ENCODE data around the gene SH3RF3.

SH3RF3 gene

DNA sequence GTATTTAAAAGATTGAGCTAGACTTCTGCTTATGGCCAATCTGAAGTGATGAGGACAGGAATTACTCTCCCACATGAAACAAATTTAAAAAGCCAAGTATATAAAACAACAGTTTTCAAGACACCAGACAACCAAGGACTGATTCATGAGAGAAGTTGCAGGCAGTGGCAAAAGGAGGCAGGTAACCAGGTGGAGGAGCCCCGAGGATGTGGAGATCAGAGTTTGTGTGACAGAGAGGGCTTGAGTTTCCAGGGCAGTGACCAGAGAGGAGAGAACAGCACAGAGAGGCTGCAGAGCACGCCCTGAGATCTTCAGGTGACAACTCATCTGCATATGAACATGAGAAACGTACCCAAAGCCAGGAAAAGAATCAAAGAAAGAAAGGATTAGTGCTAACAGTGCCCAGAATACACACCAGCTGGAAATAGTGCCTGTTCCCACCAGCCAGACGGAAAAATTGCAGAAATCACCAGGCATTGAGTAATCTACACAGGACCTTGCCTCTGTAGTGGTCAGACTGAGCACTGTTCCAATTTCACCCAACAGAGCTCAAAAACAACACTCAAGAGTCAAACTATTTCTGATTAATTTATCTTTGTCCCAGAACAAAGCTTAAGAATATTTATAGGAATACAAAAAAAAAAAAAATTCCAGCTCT, 311.6 kb downstream of the SH3RF3 start:
- no peak overlapping the region for H3K27ac ChIP-seq
- H2AFZ ChIP-seq (ENCODE audit: low read depth): no peak overlapping the region
- H3K9ac ChIP-seq: no peak overlapping the region
- no peak overlapping the region for H3K4me3 ChIP-seq (IDR thresholded peaks at IDR 0.05; ENCODE audit: insufficient read depth, low read depth, low read length)
- no peaks in the 10 kb centered on the region for H3K27me3 ChIP-seq (ENCODE audit: insufficient read depth, low read depth)
- H4K20me1 ChIP-seq (ENCODE audit: insufficient read depth): no peaks in the 10 kb centered on the region
- no peaks in the 10 kb centered on the region for H3K79me2 ChIP-seq (ENCODE audit: insufficient read depth, low read depth)
- H3K4me1 ChIP-seq (ENCODE audit: low read depth, poor library complexity, severe bottlenecking): no peaks in the 10 kb centered on the region
- no peak overlapping the region for H3K4me2 ChIP-seq
- no peaks in the 10 kb centered on the region for H3K36me3 ChIP-seq (ENCODE audit: insufficient read depth)
- TF ChIP-seq CTCF (conservative IDR thresholded peaks at IDR 0.05; ENCODE audit: low read depth, low read length): no peak

DNA sequence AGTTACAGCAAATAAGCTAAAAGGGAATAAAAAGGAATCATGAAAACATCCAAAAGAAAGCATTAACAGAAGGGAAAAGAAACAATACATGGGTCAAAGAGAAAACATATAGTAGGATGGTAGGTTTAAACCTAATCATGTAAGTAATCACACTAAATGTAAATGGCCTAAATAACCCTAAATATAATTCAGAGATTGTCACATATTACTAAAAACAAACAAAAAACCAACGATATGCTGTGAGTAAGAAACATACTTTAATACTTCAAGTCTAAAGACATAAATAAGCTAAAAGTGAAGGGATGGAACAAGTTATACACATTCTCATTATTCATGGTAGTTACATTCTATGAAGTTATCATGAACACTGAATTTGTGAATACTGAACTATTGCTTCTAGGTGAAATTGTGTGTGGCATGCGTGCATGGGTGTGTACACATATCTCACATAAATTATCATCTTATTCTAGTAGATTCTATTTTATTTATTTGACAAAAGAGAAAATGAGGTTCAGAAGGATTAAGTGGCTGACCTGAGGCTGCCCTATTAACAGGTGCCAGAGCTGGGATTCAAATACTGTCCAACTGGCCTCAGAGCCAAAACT, 313.8 kb downstream of the SH3RF3 start:
- no peak for TF ChIP-seq CTCF (conservative IDR thresholded peaks at IDR 0.05; ENCODE audit: low read depth, low read length)
- Histone ChIP-seq H3K36me3 (ENCODE audit: insufficient read depth) (no peaks in the 10 kb centered on the region), H2AFZ (ENCODE audit: low read depth) (no peak overlapping the region)

DNA sequence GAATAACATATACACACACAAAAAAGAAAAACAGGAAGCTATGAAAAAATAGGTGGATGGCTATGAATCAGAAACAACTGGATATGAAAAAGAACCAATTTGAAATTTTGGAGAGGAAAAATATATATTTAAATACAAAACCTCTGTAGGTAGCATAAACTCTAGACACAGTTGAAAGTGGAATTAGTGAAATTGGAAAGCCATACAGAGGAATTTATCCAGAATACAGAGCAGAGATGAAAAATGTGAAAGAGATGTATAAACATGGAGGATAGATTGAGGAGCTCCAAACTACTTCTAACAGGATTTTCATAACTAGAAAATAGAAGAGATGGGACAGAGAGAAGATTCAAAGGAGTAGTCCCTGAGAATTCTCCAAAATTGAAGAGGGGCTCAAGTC, 315.9 kb downstream of the SH3RF3 start:
- H4K20me1 ChIP-seq (ENCODE audit: insufficient read depth): no peaks in the 10 kb centered on the region
- no peaks in the 10 kb centered on the region for H3K4me1 ChIP-seq (ENCODE audit: low read depth, poor library complexity, severe bottlenecking)
- no peak overlapping the region for H3K4me3 ChIP-seq (IDR thresholded peaks at IDR 0.05; ENCODE audit: insufficient read depth, low read depth, low read length)
- H3K36me3 ChIP-seq (ENCODE audit: insufficient read depth): no peaks in the 10 kb centered on the region
- TF ChIP-seq CTCF (conservative IDR thresholded peaks at IDR 0.05; ENCODE audit: low read depth, low read length): no peak
- no peaks in the 10 kb centered on the region for H3K79me2 ChIP-seq (ENCODE audit: insufficient read depth, low read depth)
- no peak overlapping the region for H3K4me2 ChIP-seq
- no peak overlapping the region for H2AFZ ChIP-seq (ENCODE audit: low read depth)
- H3K27ac ChIP-seq: no peak overlapping the region
- H3K9ac ChIP-seq: no peak overlapping the region
- H3K27me3 ChIP-seq (ENCODE audit: insufficient read depth, low read depth): no peaks in the 10 kb centered on the region

More for the DNA sequence above, 313.8 kb downstream of the SH3RF3 start:
- no peak overlapping the region for H3K27ac ChIP-seq
- no peaks in the 10 kb centered on the region for H3K27me3 ChIP-seq (ENCODE audit: insufficient read depth, low read depth)
- H4K20me1 ChIP-seq (ENCODE audit: insufficient read depth): no peaks in the 10 kb centered on the region
- no peak overlapping the region for H3K9ac ChIP-seq
- H3K4me2 ChIP-seq: no peak overlapping the region
- H3K79me2 ChIP-seq (ENCODE audit: insufficient read depth, low read depth): no peaks in the 10 kb centered on the region
- no peaks in the 10 kb centered on the region for H3K4me1 ChIP-seq (ENCODE audit: low read depth, poor library complexity, severe bottlenecking)
- no peak overlapping the region for H3K4me3 ChIP-seq (IDR thresholded peaks at IDR 0.05; ENCODE audit: insufficient read depth, low read depth, low read length)

DNA sequence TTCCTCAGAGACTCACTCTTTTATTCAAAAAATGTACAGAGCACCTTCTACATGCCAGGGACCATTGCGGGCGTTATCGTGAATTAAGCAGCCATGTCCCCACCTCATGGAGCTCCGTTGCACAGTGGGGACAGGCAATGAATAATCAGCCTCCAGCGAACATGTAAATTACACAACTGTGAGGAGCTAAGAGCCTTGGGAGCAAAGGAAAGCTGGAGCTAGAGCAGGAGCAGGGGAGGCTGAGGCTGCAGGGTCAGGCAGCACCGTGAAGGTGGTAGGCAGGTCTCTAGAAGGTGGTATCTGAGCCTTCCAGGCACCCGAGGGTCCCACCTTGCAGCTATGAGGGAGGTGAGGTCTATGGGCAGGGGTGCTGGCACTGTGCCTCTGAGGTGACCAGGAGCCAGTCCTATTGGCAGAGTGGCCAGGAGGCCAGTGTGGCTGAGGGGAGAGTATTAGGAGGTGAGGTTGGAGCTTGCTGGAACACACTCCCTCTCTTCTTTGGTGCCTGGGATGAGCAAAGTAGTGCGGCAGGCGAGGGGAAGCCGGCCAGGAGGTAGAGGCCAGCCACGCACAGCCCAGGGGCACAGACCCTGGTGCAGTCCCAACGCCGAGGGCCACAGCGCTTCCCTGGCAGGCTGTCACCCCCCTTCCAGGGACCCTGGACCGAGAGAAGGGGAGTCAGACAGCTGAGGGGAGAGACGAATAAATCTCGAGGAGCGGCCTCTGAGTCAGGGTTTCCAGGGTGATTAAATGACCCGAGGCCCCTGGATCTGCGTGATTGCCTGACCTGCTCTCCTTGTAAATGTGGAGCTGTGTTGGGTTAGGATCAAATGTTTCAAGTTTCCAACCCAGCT, 317.5 kb downstream of the SH3RF3 start:
- Histone ChIP-seq H3K27ac (no peak overlapping the region), H3K36me3 (ENCODE audit: insufficient read depth) (no peaks in the 10 kb centered on the region)

More for the DNA sequence above, 317.5 kb downstream of the SH3RF3 start:
- H2AFZ ChIP-seq (ENCODE audit: low read depth): no peak overlapping the region
- H3K9ac ChIP-seq: no peak overlapping the region
- H3K4me2 ChIP-seq: no peak overlapping the region
- H4K20me1 ChIP-seq (ENCODE audit: insufficient read depth): no peaks in the 10 kb centered on the region
- H3K4me1 ChIP-seq (ENCODE audit: low read depth, poor library complexity, severe bottlenecking): no peaks in the 10 kb centered on the region
- no peaks in the 10 kb centered on the region for H3K79me2 ChIP-seq (ENCODE audit: insufficient read depth, low read depth)
- TF ChIP-seq CTCF (conservative IDR thresholded peaks at IDR 0.05; ENCODE audit: low read depth, low read length): no peak
- no peak overlapping the region for H3K4me3 ChIP-seq (IDR thresholded peaks at IDR 0.05; ENCODE audit: insufficient read depth, low read depth, low read length)
- H3K27me3 ChIP-seq (ENCODE audit: insufficient read depth, low read depth): no peaks in the 10 kb centered on the region

Data from KMS-11 (cell line).